Neural progenitor cell (in vitro differentiated cells): ENCODE measurements around the gene SPINT1.

ENCODE experiments used
- CTCF ChIP-seq: fragments of 200-600 bp; sonication (generic); IDR thresholded peaks from 2 replicates; pipeline ENCODE4 v1.5.1; 2017; ENCODE audit warnings: antibody characterized with exemption, mild to moderate bottlenecking
- EZH2 ChIP-seq: fragments of 200-600 bp; sonication (generic); IDR thresholded peaks from 2 replicates; pipeline ENCODE4 v1.6.1; 2017; ENCODE audit warnings: antibody characterized with exemption, mild to moderate bottlenecking, moderate library complexity

- TF ChIP-seq CTCF, result no peak
- TF ChIP-seq EZH2, result no peak
These were observed 1.2 kb downstream of the SPINT1 start for GRCh38 chr15:40845036-40845435.
